ENCODE results near the gene PLCH2. TPM values are rescaled to one million over a fixed set of nuclear protein-coding genes. Genes with fewer than 3 reads are reported as not detected.

The PLCH2 gene
- total RNA-seq, 1 experiment from 2014 or later, result not detected

DNA sequence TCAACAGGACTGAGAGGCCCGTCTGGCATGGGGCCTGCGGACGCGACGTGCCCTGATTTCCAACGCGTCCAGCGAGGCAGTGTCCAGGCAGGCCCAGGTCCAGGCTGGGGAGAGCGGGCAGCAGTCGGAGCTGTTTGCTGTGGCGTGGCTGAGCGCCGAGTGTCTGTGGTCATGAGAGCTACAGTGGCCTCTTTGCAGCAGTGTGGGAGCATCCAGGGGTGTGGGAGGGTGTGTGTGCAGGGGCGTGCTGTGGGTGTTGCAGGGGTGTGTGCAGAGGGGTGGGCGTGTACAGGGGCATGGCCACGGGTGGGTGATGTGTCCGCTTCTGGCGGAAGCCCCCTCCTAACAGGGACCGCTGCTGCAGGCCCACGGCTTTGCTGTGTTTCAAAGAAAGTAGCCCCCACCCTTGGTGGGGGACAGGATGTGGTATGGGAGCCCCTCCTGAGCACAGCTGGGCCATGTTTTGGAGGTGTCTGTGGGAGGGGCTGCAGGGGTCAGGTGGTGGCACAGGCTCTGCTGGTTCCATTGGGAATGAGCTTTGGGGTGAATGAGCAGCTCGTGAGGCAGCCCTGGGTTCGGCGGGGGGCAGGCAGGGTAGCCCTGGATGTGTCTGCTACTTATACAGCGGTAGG lies 17.7 kb downstream of the PLCH2 start:
- H3K27me3 ChIP-seq (replicated peaks; ENCODE audit: insufficient read depth, low read depth, low read length, poor library complexity), result no peaks in the 10 kb centered on the region
- H3K9me3 ChIP-seq (ENCODE audit: low read depth, low read length, poor library complexity, severe bottlenecking), result no peaks in the 10 kb centered on the region
- TF ChIP-seq, protein P1, sequence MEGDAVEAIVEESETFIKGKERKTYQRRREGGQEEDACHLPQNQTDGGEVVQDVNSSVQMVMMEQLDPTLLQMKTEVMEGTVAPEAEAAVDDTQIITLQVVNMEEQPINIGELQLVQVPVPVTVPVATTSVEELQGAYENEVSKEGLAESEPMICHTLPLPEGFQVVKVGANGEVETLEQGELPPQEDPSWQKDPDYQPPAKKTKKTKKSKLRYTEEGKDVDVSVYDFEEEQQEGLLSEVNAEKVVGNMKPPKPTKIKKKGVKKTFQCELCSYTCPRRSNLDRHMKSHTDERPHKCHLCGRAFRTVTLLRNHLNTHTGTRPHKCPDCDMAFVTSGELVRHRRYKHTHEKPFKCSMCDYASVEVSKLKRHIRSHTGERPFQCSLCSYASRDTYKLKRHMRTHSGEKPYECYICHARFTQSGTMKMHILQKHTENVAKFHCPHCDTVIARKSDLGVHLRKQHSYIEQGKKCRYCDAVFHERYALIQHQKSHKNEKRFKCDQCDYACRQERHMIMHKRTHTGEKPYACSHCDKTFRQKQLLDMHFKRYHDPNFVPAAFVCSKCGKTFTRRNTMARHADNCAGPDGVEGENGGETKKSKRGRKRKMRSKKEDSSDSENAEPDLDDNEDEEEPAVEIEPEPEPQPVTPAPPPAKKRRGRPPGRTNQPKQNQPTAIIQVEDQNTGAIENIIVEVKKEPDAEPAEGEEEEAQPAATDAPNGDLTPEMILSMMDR (conservative IDR thresholded peaks at IDR 0.05; ENCODE audit: low read depth, low read length), result no peak
- no peak for TF ChIP-seq EZH2 (IDR thresholded peaks at IDR 0.05; ENCODE audit: borderline replicate concordance, low read depth, low read length, poor library complexity, severe bottlenecking)
- no peaks in the 10 kb centered on the region for H3K36me3 ChIP-seq (ENCODE audit: insufficient read depth, low read length, poor library complexity, severe bottlenecking)
- intact Hi-C loops (cut with micrococcal nuclease; ENCODE audit: unreplicated experiment), result no loop called here
- no peak for DNase-seq (ENCODE audit: low spot score)
- no peak overlapping the region for H3K4me3 ChIP-seq (ENCODE audit: low read depth, low read length, poor library complexity, severe bottlenecking)
- no TSS peak for BruUV-seq (replicated peaks)
- ChIA-PET POLR2A (ENCODE audit: low non-redundant PET) (no interaction called here), CTCF (no interaction called here)
- no peaks in the 10 kb centered on the region for H3K4me1 ChIP-seq (ENCODE audit: insufficient read depth, low read length, poor library complexity, severe bottlenecking)
- H3K27ac ChIP-seq (ENCODE audit: low read depth, low read length, poor library complexity, severe bottlenecking), result no peak overlapping the region

DNA sequence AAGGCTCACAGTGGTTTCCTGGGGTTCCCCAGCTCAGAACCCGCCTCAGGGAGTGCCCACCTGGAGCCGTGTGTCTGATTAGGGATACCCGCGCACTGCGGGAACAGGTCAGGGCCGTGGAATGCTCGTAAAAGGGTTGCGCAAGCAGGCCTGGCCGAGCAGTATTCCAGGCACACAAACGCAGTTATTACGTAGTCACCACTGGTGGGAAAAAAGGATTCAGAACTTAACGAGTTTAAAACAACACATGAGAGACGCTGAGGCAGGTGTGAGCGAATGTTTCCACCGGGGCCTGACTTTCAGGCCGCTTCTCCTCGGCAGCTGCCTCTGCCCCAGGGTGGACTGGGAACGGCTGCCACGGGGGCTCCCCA lies 18.2 kb downstream of the PLCH2 start:
- no peaks in the 10 kb centered on the region for H3K4me1 ChIP-seq (ENCODE audit: insufficient read depth, low read length, poor library complexity, severe bottlenecking)
- CTCF ChIA-PET, result no interaction called here
- no peak for TF ChIP-seq EZH2 (IDR thresholded peaks at IDR 0.05; ENCODE audit: borderline replicate concordance, low read depth, low read length, poor library complexity, severe bottlenecking)
- H3K9me3 ChIP-seq (ENCODE audit: low read depth, low read length, poor library complexity, severe bottlenecking), result no peaks in the 10 kb centered on the region
- H3K36me3 ChIP-seq (ENCODE audit: insufficient read depth, low read length, poor library complexity, severe bottlenecking), result no peaks in the 10 kb centered on the region
- DNase-seq (ENCODE audit: low spot score), result no peak
- intact Hi-C loops (cut with micrococcal nuclease; ENCODE audit: unreplicated experiment), result no loop called here
- POLR2A ChIA-PET (ENCODE audit: low non-redundant PET), result no interaction called here
- BruUV-seq (replicated peaks), result no TSS peak
- no peak overlapping the region for H3K27ac ChIP-seq (ENCODE audit: low read depth, low read length, poor library complexity, severe bottlenecking)
- H3K27me3 ChIP-seq (replicated peaks; ENCODE audit: insufficient read depth, low read depth, low read length, poor library complexity), result no peaks in the 10 kb centered on the region
- no peak overlapping the region for H3K4me3 ChIP-seq (ENCODE audit: low read depth, low read length, poor library complexity, severe bottlenecking)

DNA sequence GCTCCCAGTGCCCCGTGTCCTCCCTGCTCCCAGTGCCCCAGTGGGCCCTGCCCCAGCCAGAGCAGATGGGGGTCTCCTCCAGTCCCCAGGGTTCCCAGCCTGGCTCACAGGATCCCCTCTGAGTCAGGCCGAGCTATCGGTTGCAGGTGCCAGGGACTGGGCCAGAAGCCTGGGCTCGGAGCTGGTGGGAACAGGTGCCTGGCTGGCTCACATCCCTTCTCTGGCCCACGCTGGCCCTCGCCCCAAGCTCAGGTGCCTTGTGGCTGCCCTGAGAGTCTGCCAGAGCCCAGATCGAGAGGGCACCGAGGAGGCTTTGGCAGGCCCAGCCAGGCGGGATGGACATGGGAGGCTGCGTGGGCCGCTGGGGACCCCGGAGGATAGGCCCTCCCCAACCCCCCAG lies 18.9 kb downstream of the PLCH2 start:
- DNase-seq (ENCODE audit: low spot score), result no peak
- H3K27me3 ChIP-seq (replicated peaks; ENCODE audit: insufficient read depth, low read depth, low read length, poor library complexity), result no peaks in the 10 kb centered on the region
- no TSS peak for BruUV-seq (replicated peaks)
- H3K4me3 ChIP-seq (ENCODE audit: low read depth, low read length, poor library complexity, severe bottlenecking), result no peak overlapping the region
- no peak overlapping the region for H3K27ac ChIP-seq (ENCODE audit: low read depth, low read length, poor library complexity, severe bottlenecking)
- H3K36me3 ChIP-seq (ENCODE audit: insufficient read depth, low read length, poor library complexity, severe bottlenecking), result no peaks in the 10 kb centered on the region
- no peaks in the 10 kb centered on the region for H3K4me1 ChIP-seq (ENCODE audit: insufficient read depth, low read length, poor library complexity, severe bottlenecking)
- POLR2A ChIA-PET (ENCODE audit: low non-redundant PET), result no interaction called here
- intact Hi-C loops (cut with micrococcal nuclease; ENCODE audit: unreplicated experiment), result no loop called here
- CTCF ChIA-PET, result no interaction called here
- TF ChIP-seq, protein P1 (conservative IDR thresholded peaks at IDR 0.05; ENCODE audit: low read depth, low read length), result no peak
- TF ChIP-seq EZH2 (IDR thresholded peaks at IDR 0.05; ENCODE audit: borderline replicate concordance, low read depth, low read length, poor library complexity, severe bottlenecking), result no peak
- no peaks in the 10 kb centered on the region for H3K9me3 ChIP-seq (ENCODE audit: low read depth, low read length, poor library complexity, severe bottlenecking)

DNA sequence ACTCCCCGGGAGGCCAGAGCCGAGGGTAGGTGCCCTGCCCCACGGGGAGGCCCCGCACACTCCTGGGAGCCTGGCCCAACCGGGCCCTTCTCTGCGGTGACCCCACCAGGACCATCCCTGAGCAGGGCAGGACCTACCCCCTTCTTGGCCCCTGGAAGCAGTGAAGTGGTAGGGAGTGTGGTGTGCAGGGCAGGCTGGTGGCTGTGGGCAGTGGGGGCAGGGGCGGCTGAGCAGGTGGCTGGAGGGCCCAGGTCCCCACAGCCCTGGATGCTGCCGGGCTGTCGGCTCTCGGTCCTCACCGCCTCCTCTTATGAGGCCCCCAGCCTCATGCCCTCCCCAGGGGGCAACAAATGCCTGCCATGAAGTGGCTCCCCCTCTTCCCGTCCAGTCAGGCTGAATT lies 19.5 kb downstream of the PLCH2 start:
- Histone ChIP-seq H3K4me3 (ENCODE audit: low read depth, low read length, poor library complexity, severe bottlenecking) (no peak overlapping the region), H3K27ac (ENCODE audit: low read depth, low read length, poor library complexity, severe bottlenecking) (no peak overlapping the region), H3K4me1 (ENCODE audit: insufficient read depth, low read length, poor library complexity, severe bottlenecking) (no peaks in the 10 kb centered on the region), H3K36me3 (ENCODE audit: insufficient read depth, low read length, poor library complexity, severe bottlenecking) (no peaks in the 10 kb centered on the region), H3K9me3 (ENCODE audit: low read depth, low read length, poor library complexity, severe bottlenecking) (no peaks in the 10 kb centered on the region), H3K27me3 (replicated peaks; ENCODE audit: insufficient read depth, low read depth, low read length, poor library complexity) (no peaks in the 10 kb centered on the region)
- ChIA-PET POLR2A (ENCODE audit: low non-redundant PET) (no interaction called here), CTCF (no interaction called here)
- intact Hi-C loops (cut with micrococcal nuclease; ENCODE audit: unreplicated experiment), result no loop called here
- BruUV-seq (replicated peaks), result no TSS peak
- TF ChIP-seq EZH2 (IDR thresholded peaks at IDR 0.05; ENCODE audit: borderline replicate concordance, low read depth, low read length, poor library complexity, severe bottlenecking), result no peak
- TF ChIP-seq, protein P1 (conservative IDR thresholded peaks at IDR 0.05; ENCODE audit: low read depth, low read length), result no peak
- no peak for DNase-seq (ENCODE audit: low spot score)

Data from A673 (cell line).